ENCODE data around the gene PDIA4.

Gene PDIA4

GRCh38 chr7:148953676-148954075 lies 74.6 kb downstream of the PDIA4 start:
- in situ Hi-C loops (cut with MboI; ENCODE audit: low sequenced_read_pairs, unreplicated experiment), result loop anchor here (25.0 kb wide), 1 partner anchor 691 kb away; no protein-coding TSS in a partner anchor
- no peak for TF ChIP-seq CTCF (IDR thresholded peaks at IDR 0.05; ENCODE audit: borderline replicate concordance, control extremely low read depth, extremely low read depth, insufficient read depth, missing control alignments)

More at GRCh38 chr7:148953676-148954075, 74.6 kb downstream of the PDIA4 start:
- no peak for DNase-seq (ENCODE audit: low spot score)

Measured in GM13976 (cell line).